Measurements from ENCODE around the gene KDM4D. TPM values are rescaled to one million over a fixed set of nuclear protein-coding genes. Genes with fewer than 3 reads are reported as not detected.

The KDM4D gene
- total RNA-seq, 1 donor from 2014 or later, result 4.8 TPM

DNA sequence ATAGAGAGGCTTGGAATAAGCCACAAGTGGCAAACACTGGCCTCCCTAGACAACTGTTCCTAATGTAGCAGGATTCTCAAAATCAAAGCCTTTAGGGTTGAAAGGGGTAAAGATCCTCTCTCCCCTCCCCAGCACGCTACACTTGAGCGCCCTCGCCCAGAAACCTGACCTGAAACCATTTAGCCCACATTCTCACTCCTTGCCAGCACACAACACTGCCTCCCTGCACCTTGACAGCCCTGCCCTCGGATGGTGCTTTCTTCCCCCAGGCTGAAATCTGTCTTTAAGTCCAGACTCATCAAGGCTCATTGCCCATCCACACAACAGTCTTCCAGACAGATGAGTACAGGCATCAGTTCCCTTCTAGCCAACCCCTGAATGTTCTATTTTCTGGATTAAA, 26.7 kb upstream of the KDM4D start:
- H3K27ac ChIP-seq, result no peak overlapping the region
- Mint-ChIP-seq H3K27me3 (ENCODE audit: insufficient read depth, low read depth) (no peaks in the 10 kb centered on the region), H3K4me3 (no peak overlapping the region), H3K4me1 (peaks cover 3% of the 10 kb centered on the region), H3K9me3 (no peaks in the 10 kb centered on the region), H3K36me3 (peaks cover 1% of the 10 kb centered on the region), H3K27ac (no peak overlapping the region)
- no peak overlapping the region for H3K4me2 ChIP-seq
- no peak overlapping the region for H3K4me3 ChIP-seq
- no peaks in the 10 kb centered on the region for H3K79me2 ChIP-seq (ENCODE audit: low read depth)
- no peaks in the 10 kb centered on the region for H3K36me3 ChIP-seq
- no peaks in the 10 kb centered on the region for H4K20me1 ChIP-seq (ENCODE audit: low read depth)
- H3K9ac ChIP-seq, result no peak overlapping the region
- H3K9me3 ChIP-seq (ENCODE audit: low read depth), result no peaks in the 10 kb centered on the region
- no peak overlapping the region for H2AFZ ChIP-seq (replicated peaks)
- no peaks in the 10 kb centered on the region for H3F3A ChIP-seq (ENCODE audit: low read depth)
- DNase-seq (ENCODE audit: low spot score), result no peak
- H3K27me3 ChIP-seq, result no peaks in the 10 kb centered on the region
- TF ChIP-seq, protein P1, sequence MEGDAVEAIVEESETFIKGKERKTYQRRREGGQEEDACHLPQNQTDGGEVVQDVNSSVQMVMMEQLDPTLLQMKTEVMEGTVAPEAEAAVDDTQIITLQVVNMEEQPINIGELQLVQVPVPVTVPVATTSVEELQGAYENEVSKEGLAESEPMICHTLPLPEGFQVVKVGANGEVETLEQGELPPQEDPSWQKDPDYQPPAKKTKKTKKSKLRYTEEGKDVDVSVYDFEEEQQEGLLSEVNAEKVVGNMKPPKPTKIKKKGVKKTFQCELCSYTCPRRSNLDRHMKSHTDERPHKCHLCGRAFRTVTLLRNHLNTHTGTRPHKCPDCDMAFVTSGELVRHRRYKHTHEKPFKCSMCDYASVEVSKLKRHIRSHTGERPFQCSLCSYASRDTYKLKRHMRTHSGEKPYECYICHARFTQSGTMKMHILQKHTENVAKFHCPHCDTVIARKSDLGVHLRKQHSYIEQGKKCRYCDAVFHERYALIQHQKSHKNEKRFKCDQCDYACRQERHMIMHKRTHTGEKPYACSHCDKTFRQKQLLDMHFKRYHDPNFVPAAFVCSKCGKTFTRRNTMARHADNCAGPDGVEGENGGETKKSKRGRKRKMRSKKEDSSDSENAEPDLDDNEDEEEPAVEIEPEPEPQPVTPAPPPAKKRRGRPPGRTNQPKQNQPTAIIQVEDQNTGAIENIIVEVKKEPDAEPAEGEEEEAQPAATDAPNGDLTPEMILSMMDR (IDR thresholded peaks at IDR 0.05), result no peak
- TF ChIP-seq EZH2phosphoT487 (IDR thresholded peaks at IDR 0.05) (no peak), EZH2 (IDR thresholded peaks at IDR 0.05) (no peak)
- no peaks in the 10 kb centered on the region for H3K4me1 ChIP-seq

DNA sequence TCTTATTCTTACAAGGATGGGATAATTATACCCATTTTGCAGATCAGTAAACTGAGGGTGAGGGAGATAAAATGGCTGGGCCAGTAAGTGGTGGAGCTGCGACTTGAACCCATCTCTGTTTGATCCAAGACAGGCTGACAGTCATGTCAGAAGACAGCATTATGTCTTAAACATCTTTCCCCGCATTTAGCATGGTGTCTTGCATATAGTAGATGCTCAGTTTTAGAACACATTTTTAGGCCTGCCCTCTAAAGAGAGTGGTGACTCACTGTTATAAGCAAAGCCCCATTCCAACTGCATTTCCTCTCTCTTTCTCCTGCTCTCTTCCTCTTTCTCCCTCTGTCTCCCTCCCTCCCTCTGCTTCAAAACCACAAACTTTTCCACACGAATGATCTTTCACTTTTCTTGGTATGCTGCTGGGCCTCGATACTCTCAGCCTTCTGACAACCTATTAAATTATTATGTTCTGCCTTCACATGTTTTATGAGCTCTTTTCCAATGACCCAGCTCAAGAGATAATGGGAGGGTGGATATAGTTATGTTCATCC, 25.4 kb upstream of the KDM4D start:
- Histone ChIP-seq H2AFZ (replicated peaks) (no peak overlapping the region), H3K4me1 (no peaks in the 10 kb centered on the region), H3K9ac (no peak overlapping the region), H4K20me1 (ENCODE audit: low read depth) (no peaks in the 10 kb centered on the region), H3K36me3 (no peaks in the 10 kb centered on the region), H3K4me3 (no peak overlapping the region), H3K9me3 (ENCODE audit: low read depth) (no peaks in the 10 kb centered on the region), H3F3A (ENCODE audit: low read depth) (no peaks in the 10 kb centered on the region), H3K4me2 (no peak overlapping the region), H3K27ac (no peak overlapping the region), H3K27me3 (no peaks in the 10 kb centered on the region), H3K79me2 (ENCODE audit: low read depth) (no peaks in the 10 kb centered on the region)
- Mint-ChIP-seq H3K4me1 (peaks cover 3% of the 10 kb centered on the region), H3K27me3 (ENCODE audit: insufficient read depth, low read depth) (no peaks in the 10 kb centered on the region), H3K4me3 (no peak overlapping the region), H3K27ac (no peak overlapping the region), H3K36me3 (peaks cover 1% of the 10 kb centered on the region), H3K9me3 (no peaks in the 10 kb centered on the region)
- TF ChIP-seq, protein P1 (IDR thresholded peaks at IDR 0.05), result no peak
- TF ChIP-seq EZH2 (IDR thresholded peaks at IDR 0.05) (no peak), EZH2phosphoT487 (IDR thresholded peaks at IDR 0.05) (no peak)
- no peak for DNase-seq (ENCODE audit: low spot score)

DNA sequence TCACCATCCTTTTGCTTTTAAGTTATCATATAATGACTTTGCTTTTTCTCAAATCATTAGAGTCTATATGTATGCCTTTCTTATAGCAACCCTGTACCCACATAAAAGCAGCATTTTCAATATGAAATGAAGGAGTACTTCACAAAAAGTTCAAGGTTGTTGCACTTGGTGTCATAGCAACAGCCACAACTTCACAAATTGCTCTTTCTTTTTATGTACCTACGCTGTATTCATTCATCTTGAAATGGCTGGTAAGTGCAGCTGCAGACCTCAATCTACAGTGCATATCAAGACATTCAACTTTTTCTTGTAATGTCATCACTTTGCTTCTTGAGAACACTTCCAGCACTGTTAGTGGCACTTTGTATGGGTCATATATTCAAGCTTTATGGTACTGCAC, 18.8 kb upstream of the KDM4D start:
- Histone ChIP-seq H3F3A (ENCODE audit: low read depth) (no peaks in the 10 kb centered on the region), H3K4me1 (no peaks in the 10 kb centered on the region), H3K27ac (no peak overlapping the region), H3K9me3 (ENCODE audit: low read depth) (no peaks in the 10 kb centered on the region), H2AFZ (replicated peaks) (no peak overlapping the region), H3K4me3 (no peak overlapping the region), H3K36me3 (no peaks in the 10 kb centered on the region), H3K79me2 (ENCODE audit: low read depth) (no peaks in the 10 kb centered on the region), H3K4me2 (no peak overlapping the region), H3K9ac (no peak overlapping the region), H3K27me3 (no peaks in the 10 kb centered on the region), H4K20me1 (ENCODE audit: low read depth) (no peaks in the 10 kb centered on the region)
- H3K27me3 Mint-ChIP-seq (ENCODE audit: insufficient read depth, low read depth), result no peaks in the 10 kb centered on the region
- DNase-seq (ENCODE audit: low spot score), result no peak
- H3K4me3 Mint-ChIP-seq, result no peak overlapping the region
- TF ChIP-seq, protein P1 (IDR thresholded peaks at IDR 0.05), result no peak
- TF ChIP-seq EZH2phosphoT487 (IDR thresholded peaks at IDR 0.05) (no peak), EZH2 (IDR thresholded peaks at IDR 0.05) (no peak)
- peaks cover 2% of the 10 kb centered on the region for H3K4me1 Mint-ChIP-seq
- H3K9me3 Mint-ChIP-seq, result no peaks in the 10 kb centered on the region
- H3K27ac Mint-ChIP-seq, result no peak overlapping the region
- H3K36me3 Mint-ChIP-seq, result peaks cover 3% of the 10 kb centered on the region
